CD4-positive, alpha-beta T cell (primary cell): ENCODE results near the gene PCARE. TPM values are rescaled to one million over a fixed set of nuclear protein-coding genes. Genes with fewer than 3 reads are reported as not detected.

ENCODE experiments used
- ATAC-seq: fragments of 200-7000 bp; cut with Tn5 transposase; one replicate; pipeline ENCODE4 v1.10.0; 2022; ENCODE audit warnings: mild to moderate bottlenecking; ENCODE audit not compliant: poor library complexity
- CTCF ChIA-PET: fragments of 350-600 bp; sonication (Branson Sonifier 250); formaldehyde crosslinking; loops from one replicate; lab custom pipeline; 2021; ENCODE audit warnings: antibody characterized with exemption, inconsistent platforms; lab: Charles Lee
- POLR2A ChIA-PET: fragments of 350-600 bp; sonication (Branson Sonifier 250); formaldehyde crosslinking; loops from one replicate; lab custom pipeline; 2021; ENCODE audit warnings: antibody characterized with exemption, inconsistent platforms; lab: Charles Lee
- DNase-seq, 14 experiments: peaks; one replicate each; pipeline ENCODE4 v3.0.0-alpha.2; 2013 to 2020; ENCODE audit warnings: mixed read lengths in 2 of 14
- H3K27ac ChIP-seq, 2 donors: one replicate each; pipeline versions ENCODE4 v1.5.1 to v1.7.0; 2013; ENCODE audit warnings: low read length in 2 of 2, low read depth in 1 of 2, mild to moderate bottlenecking in 1 of 2
- H3K27me3 ChIP-seq, 2 experiments: 1 replicate in 1 of 2; 2 replicates in 1 of 2; pipeline versions ENCODE4 v1.6.1 to v1.7.0; 2013; ENCODE audit warnings: low read length in 2 of 2, control low read depth in 1 of 2, mild to moderate bottlenecking in 1 of 2, moderate library complexity in 1 of 2; ENCODE audit not compliant: insufficient read depth in 2 of 2, control insufficient read depth in 1 of 2
- H3K36me3 ChIP-seq: one replicate; pipeline ENCODE4 v1.6.1; 2013; ENCODE audit warnings: low read length, control low read depth; ENCODE audit not compliant: insufficient read depth
- H3K4me1 ChIP-seq: one replicate; pipeline ENCODE4 v1.6.1; 2013; ENCODE audit warnings: low read length, control low read depth; ENCODE audit not compliant: insufficient read depth
- H3K4me3 ChIP-seq: one replicate; pipeline ENCODE4 v1.5.1; 2013; ENCODE audit warnings: mild to moderate bottlenecking, low read length, moderate library complexity
- H3K9me3 ChIP-seq, 2 experiments: 1 replicate in 1 of 2; 2 replicates in 1 of 2; pipeline versions ENCODE4 v1.6.1 to v1.7.0; 2013; ENCODE audit warnings: low read length in 2 of 2, mild to moderate bottlenecking in 2 of 2, control low read depth in 1 of 2, moderate library complexity in 1 of 2; ENCODE audit not compliant: control insufficient read depth in 1 of 2, insufficient read depth in 1 of 2
- H3K27ac Mint-ChIP-seq: one replicate; pipeline ENCODE4 v1.8.0; 2020; ENCODE audit warnings: mixed read lengths
- H3K27me3 Mint-ChIP-seq: one replicate; pipeline ENCODE4 v1.8.0; 2021; ENCODE audit warnings: mixed read lengths
- H3K36me3 Mint-ChIP-seq: one replicate; pipeline ENCODE4 v1.8.0; 2021; ENCODE audit warnings: low read depth, mixed read lengths
- H3K4me1 Mint-ChIP-seq: one replicate; pipeline ENCODE4 v1.8.0; 2021; ENCODE audit warnings: low read depth, mixed read lengths
- H3K4me3 Mint-ChIP-seq: one replicate; pipeline ENCODE4 v1.8.0; 2020; ENCODE audit warnings: mild to moderate bottlenecking, mixed read lengths
- H3K9me3 Mint-ChIP-seq: one replicate; pipeline ENCODE4 v1.8.0; 2020; ENCODE audit warnings: mixed read lengths
- intact Hi-C, 2 experiments: fragments of 100-400 bp; cut with DNase I in 1 of 2; cut with micrococcal nuclease in 1 of 2; formaldehyde crosslinking; loops; one replicate each; pipeline versions ENCODE4 v1.15.1 to v1.9.0; 2023 to 2025; cut with DNase I, micrococcal nuclease
- total RNA-seq, 174 experiments: library from RNA in 2 of 174; stranded (reverse) in 2 of 174; gene quantifications; one replicate each; pipeline ENCODE4 v1.2.3 and lab custom pipeline; 2021 to 2026
- TF ChIP-seq, protein P1 (sequence below): fragments of 200-600 bp; IDR thresholded peaks from one replicate; pipeline ENCODE4 v1.8.0; 2022; ENCODE audit warnings: antibody characterized with exemption, mild to moderate bottlenecking

PCARE gene
- total RNA-seq, 2 experiments from 2014 or later, result not detected

DNA sequence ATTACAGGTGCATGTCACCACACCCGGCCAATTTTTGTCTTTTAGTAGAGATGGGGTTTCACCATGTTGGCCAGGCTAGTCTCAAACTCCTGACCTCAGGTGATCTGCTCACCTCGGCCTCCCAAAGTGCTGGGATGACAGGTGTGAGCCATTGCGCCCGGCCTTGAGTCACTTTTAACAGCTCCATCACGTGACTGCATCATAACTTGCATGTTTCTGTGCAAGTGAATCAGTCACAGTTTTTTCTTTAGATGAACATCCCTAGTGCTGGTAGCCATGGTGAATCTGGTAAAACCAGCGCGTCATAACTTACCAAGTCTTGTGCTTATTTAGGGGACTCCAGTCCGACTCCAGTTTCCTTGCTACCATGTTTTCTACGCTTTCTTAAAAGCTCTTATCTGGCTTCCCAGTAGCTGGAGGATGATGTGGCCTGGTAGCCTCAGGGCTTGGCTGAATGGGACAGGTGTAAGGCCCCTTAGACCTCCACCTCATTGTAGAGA, 33.1 kb downstream of the PCARE start:
- TF ChIP-seq, protein P1, sequence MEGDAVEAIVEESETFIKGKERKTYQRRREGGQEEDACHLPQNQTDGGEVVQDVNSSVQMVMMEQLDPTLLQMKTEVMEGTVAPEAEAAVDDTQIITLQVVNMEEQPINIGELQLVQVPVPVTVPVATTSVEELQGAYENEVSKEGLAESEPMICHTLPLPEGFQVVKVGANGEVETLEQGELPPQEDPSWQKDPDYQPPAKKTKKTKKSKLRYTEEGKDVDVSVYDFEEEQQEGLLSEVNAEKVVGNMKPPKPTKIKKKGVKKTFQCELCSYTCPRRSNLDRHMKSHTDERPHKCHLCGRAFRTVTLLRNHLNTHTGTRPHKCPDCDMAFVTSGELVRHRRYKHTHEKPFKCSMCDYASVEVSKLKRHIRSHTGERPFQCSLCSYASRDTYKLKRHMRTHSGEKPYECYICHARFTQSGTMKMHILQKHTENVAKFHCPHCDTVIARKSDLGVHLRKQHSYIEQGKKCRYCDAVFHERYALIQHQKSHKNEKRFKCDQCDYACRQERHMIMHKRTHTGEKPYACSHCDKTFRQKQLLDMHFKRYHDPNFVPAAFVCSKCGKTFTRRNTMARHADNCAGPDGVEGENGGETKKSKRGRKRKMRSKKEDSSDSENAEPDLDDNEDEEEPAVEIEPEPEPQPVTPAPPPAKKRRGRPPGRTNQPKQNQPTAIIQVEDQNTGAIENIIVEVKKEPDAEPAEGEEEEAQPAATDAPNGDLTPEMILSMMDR, result no peak
- no peaks in the 10 kb centered on the region for H3K27me3 Mint-ChIP-seq
- Histone ChIP-seq H3K4me1 (no peaks in the 10 kb centered on the region), H3K27me3 (no peaks in the 10 kb centered on the region), H3K36me3 (no peaks in the 10 kb centered on the region), H3K9me3 (peaks cover 0 to 3% of the 10 kb centered on the region in 2 experiments), H3K27ac (no peak overlapping the region), H3K4me3 (no peak overlapping the region)
- DNase-seq (no peak), ATAC-seq (no peak)
- CTCF ChIA-PET, result interaction anchor here (1.2 kb wide), 1 partner anchor 29 kb away, joined by 3 read pairs; no protein-coding TSS in a partner anchor
- no peak overlapping the region for H3K27ac Mint-ChIP-seq
- H3K9me3 Mint-ChIP-seq, result no peaks in the 10 kb centered on the region
- H3K4me3 Mint-ChIP-seq, result no peak overlapping the region
- intact Hi-C loops, result no loop called here
- no peaks in the 10 kb centered on the region for H3K36me3 Mint-ChIP-seq
- H3K4me1 Mint-ChIP-seq, result no peaks in the 10 kb centered on the region
- POLR2A ChIA-PET, result interaction anchor here (1.5 kb wide), 1 partner anchor 26 kb away, joined by 7 read pairs; no protein-coding TSS in a partner anchor

DNA sequence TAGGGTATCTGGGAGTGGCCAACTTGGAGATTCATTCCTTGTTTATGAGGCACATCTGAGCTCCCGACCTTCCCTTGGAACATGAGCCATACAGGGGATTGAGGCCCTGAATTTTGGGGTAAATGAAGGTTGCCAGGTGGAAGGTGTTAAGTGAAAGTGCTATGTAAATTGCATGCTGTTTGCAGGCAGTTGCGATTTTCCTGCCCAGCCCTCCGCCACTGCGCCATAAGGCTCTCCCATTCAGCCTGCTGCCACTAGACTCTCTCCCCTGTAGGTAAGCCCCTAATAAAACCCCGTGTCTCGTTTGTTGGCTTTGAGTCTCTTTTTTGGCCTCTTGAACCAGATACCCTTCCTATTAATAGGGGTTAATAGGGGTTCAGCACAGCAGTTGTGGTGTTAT, 33.8 kb downstream of the PCARE start:
- H3K9me3 ChIP-seq, result peaks cover 0 to 3% of the 10 kb centered on the region in 2 experiments
- H3K4me3 ChIP-seq, result no peak overlapping the region
- ATAC-seq, result no peak
- no peaks in the 10 kb centered on the region for H3K27me3 ChIP-seq
- TF ChIP-seq, protein P1, result no peak
- ChIA-PET CTCF (no interaction called here), POLR2A (no interaction called here)
- H3K36me3 ChIP-seq, result no peaks in the 10 kb centered on the region
- no peak overlapping the region for H3K4me3 Mint-ChIP-seq
- no peak overlapping the region for H3K27ac ChIP-seq
- H3K27me3 Mint-ChIP-seq, result no peaks in the 10 kb centered on the region
- no peak for DNase-seq
- peaks cover 3% of the 10 kb centered on the region for H3K4me1 ChIP-seq
- no peak overlapping the region for H3K27ac Mint-ChIP-seq
- H3K4me1 Mint-ChIP-seq, result peaks cover 5% of the 10 kb centered on the region
- H3K9me3 Mint-ChIP-seq, result no peaks in the 10 kb centered on the region
- no peaks in the 10 kb centered on the region for H3K36me3 Mint-ChIP-seq
- intact Hi-C loops, result no loop called here

DNA sequence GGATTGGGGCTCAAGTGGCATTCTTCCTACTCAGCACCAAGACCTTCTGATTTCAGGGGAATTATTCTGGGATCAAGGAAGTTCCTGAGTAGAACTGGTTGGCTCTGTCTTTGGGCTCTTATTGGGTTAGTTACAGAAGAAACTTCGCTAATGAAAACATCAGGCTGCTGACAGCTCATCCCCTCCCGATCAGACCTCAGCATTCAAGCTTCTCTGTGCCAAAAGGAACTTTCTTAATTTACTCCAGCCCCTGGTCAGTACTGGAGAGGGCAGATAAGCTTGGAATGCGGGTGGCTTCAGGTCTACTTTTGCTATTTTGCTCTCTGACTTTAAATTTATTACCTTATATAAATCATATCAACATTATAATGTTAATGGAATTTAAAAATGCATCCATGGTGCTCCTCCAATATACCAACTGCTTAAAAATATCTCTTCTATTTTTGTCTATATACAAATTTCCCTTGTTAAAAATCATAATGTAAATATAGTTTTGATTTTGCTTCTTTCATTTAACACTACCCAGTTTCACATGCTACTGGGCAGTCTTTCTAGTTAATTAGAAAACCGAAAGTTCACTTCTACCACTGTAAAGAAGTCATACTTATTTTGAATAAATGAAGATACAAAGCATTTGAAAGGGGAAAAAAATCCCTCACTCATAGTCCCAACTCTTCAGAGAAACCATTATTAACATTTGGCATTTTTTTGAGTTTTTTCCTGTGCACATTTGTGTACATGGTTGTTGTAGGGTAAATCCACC, 34.4 kb downstream of the PCARE start:
- no peak for ATAC-seq
- DNase-seq, result no peak
- ChIA-PET POLR2A (no interaction called here), CTCF (no interaction called here)
- peaks cover 0 to 3% of the 10 kb centered on the region in 2 experiments for H3K9me3 ChIP-seq
- no peaks in the 10 kb centered on the region for H3K9me3 Mint-ChIP-seq
- H3K36me3 ChIP-seq, result no peaks in the 10 kb centered on the region
- intact Hi-C loops, result no loop called here
- no peaks in the 10 kb centered on the region for H3K27me3 ChIP-seq
- peaks cover 9% of the 10 kb centered on the region for H3K4me1 ChIP-seq
- no peaks in the 10 kb centered on the region for H3K27me3 Mint-ChIP-seq
- no peak overlapping the region for H3K27ac Mint-ChIP-seq
- no peak overlapping the region for H3K27ac ChIP-seq
- H3K4me3 ChIP-seq, result no peak overlapping the region
- peaks cover 11% of the 10 kb centered on the region for H3K4me1 Mint-ChIP-seq
- H3K36me3 Mint-ChIP-seq, result no peaks in the 10 kb centered on the region
- H3K4me3 Mint-ChIP-seq, result no peak overlapping the region
- TF ChIP-seq, protein P1, result no peak
